ENCODE data around the gene PTPN1. TPM values are rescaled to one million over a fixed set of nuclear protein-coding genes. Genes with fewer than 3 reads are reported as not detected.
"Not testable (repeated sequence)": the region's sequence is repeated elsewhere in the genome, so short reads cannot be mapped to it uniquely, and the experiment has no call there.

The PTPN1 gene
- polyA plus RNA-seq, 3 donors = 12.4 to 21.4 (median 19.1) TPM

DNA sequence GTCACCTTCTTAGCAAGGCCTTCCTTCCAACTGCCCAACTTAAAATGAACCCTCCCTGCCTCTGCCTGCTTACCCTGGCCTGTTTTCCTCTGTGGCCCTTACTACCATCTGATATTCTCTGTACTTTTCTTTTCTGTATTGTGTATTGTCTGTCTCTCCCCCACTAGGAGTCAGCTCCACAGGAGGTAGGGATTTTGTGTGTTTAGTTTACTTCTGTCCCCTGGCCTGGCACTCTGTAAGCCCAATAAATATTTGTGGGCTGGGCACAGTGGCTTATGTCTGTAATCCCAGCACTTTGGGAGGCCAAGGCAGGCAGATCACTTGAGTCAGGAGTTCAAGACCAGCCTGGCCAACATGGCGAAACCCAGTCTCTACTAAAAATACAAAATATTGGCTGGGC lies 108.4 kb downstream of the PTPN1 start:
- peaks cover 7 to 19% (median 9%) of the 10 kb centered on the region in 7 donors for H3K9me3 Mint-ChIP-seq
- 100% methylated on average over 1 of the region's 1 CpG for WGBS (ENCODE audit: insufficient coverage)
- H3K4me1 Mint-ChIP-seq = no peaks in the 10 kb centered on the region
- peaks cover 8 to 11% of the 10 kb centered on the region in 2 donors for H3K9me3 ChIP-seq (replicated peaks in 1 of 2; ENCODE audit: control insufficient read depth in 1 of 2, insufficient read depth in 1 of 2, low read length in 2 of 2)
- H3K27ac Mint-ChIP-seq = peak overlapping the region in 1 of 7 donors; percentile 0
- H3K36me3 ChIP-seq (replicated peaks in 1 of 2; ENCODE audit: control insufficient read depth in 1 of 2, insufficient read depth in 2 of 2, low read length in 2 of 2) = no peaks in the 10 kb centered on the region
- no peaks in the 10 kb centered on the region for H4K20me1 ChIP-seq (ENCODE audit: insufficient read depth, low read length)
- no peak overlapping the region for H3K4me3 ChIP-seq (replicated peaks in 1 of 3; ENCODE audit: low read depth in 2 of 3, low read length in 3 of 3)
- H3K27me3 ChIP-seq (ENCODE audit: control insufficient read depth in 2 of 2, insufficient read depth in 2 of 2, low read length in 2 of 2) = no peaks in the 10 kb centered on the region
- no peaks in the 10 kb centered on the region for H3K79me2 ChIP-seq (ENCODE audit: insufficient read depth, low read length)
- H3K27me3 Mint-ChIP-seq (ENCODE audit: low read depth in 3 of 3) = peaks cover 0 to 7% (median 3%) of the 10 kb centered on the region in 3 donors
- TF ChIP-seq CTCF (IDR thresholded peaks at IDR 0.05) = no peak
- no peaks in the 10 kb centered on the region for H3K4me1 ChIP-seq (ENCODE audit: control insufficient read depth in 1 of 2, insufficient read depth in 2 of 2, low read length in 2 of 2)
- no peak for DNase-seq
- H3K9ac ChIP-seq (ENCODE audit: insufficient read depth, low read length, poor library complexity, severe bottlenecking) = no peak overlapping the region
- H3K4me2 ChIP-seq (replicated peaks; ENCODE audit: extremely low read depth, low read length, poor library complexity, severe bottlenecking) = no peak overlapping the region
- no peak overlapping the region for H2AFZ ChIP-seq (ENCODE audit: insufficient read depth, low read depth, low read length, poor library complexity, severe bottlenecking)
- H3K4me3 Mint-ChIP-seq = no peak overlapping the region
- no peaks in the 10 kb centered on the region for H3K36me3 Mint-ChIP-seq
- no peak overlapping the region for H3K27ac ChIP-seq (ENCODE audit: low read depth in 1 of 2, low read length in 2 of 2)
- intact Hi-C loops (cut with micrococcal nuclease) = no loop called here

GRCh38 chr20:50620459-50620858 lies 110.3 kb downstream of the PTPN1 start:
- H3K4me3 ChIP-seq (replicated peaks in 1 of 3; ENCODE audit: low read depth in 2 of 3, low read length in 3 of 3); H3K4me1 ChIP-seq (ENCODE audit: control insufficient read depth in 1 of 2, insufficient read depth in 2 of 2, low read length in 2 of 2); H3K27me3 Mint-ChIP-seq (ENCODE audit: low read depth in 3 of 3); H2AFZ ChIP-seq (ENCODE audit: insufficient read depth, low read depth, low read length, poor library complexity, severe bottlenecking); H3K27me3 ChIP-seq (ENCODE audit: control insufficient read depth in 2 of 2, insufficient read depth in 2 of 2, low read length in 2 of 2); H3K27ac ChIP-seq (ENCODE audit: low read depth in 1 of 2, low read length in 2 of 2); H3K4me2 ChIP-seq (replicated peaks; ENCODE audit: extremely low read depth, low read length, poor library complexity, severe bottlenecking); H3K79me2 ChIP-seq (ENCODE audit: insufficient read depth, low read length); DNase-seq; H3K36me3 ChIP-seq (replicated peaks in 1 of 2; ENCODE audit: control insufficient read depth in 1 of 2, insufficient read depth in 2 of 2, low read length in 2 of 2); H3K4me1 Mint-ChIP-seq; H3K4me3 Mint-ChIP-seq; H3K36me3 Mint-ChIP-seq; H4K20me1 ChIP-seq (ENCODE audit: insufficient read depth, low read length); intact Hi-C loops (cut with micrococcal nuclease); H3K27ac Mint-ChIP-seq; H3K9ac ChIP-seq (ENCODE audit: insufficient read depth, low read length, poor library complexity, severe bottlenecking): not testable (repeated sequence)
- H3K9me3 Mint-ChIP-seq = peaks cover 7 to 19% (median 9%) of the 10 kb centered on the region in 7 donors
- H3K9me3 ChIP-seq (replicated peaks in 1 of 2; ENCODE audit: control insufficient read depth in 1 of 2, insufficient read depth in 1 of 2, low read length in 2 of 2) = peaks cover 8 to 11% of the 10 kb centered on the region in 2 donors
- WGBS (ENCODE audit: insufficient coverage) = 98% methylated on average over 3 of the region's 9 CpGs
